Measurements from ENCODE around the gene PLA2G2A. TPM values are rescaled to one million over a fixed set of nuclear protein-coding genes. Genes with fewer than 3 reads are reported as not detected.

Gene PLA2G2A
- total and polyA plus RNA-seq, 11 donors: 2.8 to 539 (median 26.5) TPM

DNA sequence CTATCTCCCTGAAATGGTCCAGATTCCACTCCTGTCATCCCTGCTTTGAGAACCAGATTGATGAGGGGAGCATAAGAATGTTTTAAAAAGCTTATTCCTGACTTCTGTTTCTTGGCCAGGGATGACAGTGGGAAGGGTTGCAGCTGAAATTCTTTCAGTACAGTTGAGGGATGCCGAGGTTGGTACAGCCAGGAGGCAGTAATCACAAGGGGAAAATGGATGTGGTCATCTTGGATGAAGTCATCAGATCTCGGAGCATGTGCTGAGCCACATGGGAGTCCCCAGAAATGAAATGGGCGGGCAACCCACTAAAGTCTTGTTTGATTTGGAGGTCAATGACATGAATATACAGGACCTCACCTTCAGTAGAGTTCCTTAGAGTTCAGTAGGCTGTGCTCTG lies 37.3 kb downstream of the PLA2G2A start:
- TF ChIP-seq, protein P1, sequence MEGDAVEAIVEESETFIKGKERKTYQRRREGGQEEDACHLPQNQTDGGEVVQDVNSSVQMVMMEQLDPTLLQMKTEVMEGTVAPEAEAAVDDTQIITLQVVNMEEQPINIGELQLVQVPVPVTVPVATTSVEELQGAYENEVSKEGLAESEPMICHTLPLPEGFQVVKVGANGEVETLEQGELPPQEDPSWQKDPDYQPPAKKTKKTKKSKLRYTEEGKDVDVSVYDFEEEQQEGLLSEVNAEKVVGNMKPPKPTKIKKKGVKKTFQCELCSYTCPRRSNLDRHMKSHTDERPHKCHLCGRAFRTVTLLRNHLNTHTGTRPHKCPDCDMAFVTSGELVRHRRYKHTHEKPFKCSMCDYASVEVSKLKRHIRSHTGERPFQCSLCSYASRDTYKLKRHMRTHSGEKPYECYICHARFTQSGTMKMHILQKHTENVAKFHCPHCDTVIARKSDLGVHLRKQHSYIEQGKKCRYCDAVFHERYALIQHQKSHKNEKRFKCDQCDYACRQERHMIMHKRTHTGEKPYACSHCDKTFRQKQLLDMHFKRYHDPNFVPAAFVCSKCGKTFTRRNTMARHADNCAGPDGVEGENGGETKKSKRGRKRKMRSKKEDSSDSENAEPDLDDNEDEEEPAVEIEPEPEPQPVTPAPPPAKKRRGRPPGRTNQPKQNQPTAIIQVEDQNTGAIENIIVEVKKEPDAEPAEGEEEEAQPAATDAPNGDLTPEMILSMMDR (IDR thresholded peaks at IDR 0.05): no peak
- TF ChIP-seq POLR2A (IDR thresholded peaks at IDR 0.05): no peak
- no peak for ATAC-seq

DNA sequence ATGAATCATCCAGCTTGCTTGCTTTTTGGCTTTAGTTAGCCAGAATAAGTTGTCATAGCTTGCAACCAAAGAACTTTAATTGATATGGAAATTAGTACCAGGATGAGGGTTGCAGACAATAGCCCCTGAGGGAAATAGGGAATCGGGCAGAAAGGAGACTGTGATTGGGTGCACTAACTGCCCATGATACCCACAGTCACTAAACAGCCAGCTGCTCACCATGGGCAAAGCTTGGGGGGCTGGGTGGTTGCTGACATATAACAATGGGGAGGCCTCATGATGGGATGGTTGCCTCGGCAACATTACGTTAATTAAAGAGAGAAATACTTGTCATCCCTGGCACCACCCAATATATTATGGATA lies 38.2 kb downstream of the PLA2G2A start:
- intact Hi-C loops (cut with DNase I): no loop called here
- peaks cover 0 to under 1% (median 0%) of the 10 kb centered on the region in 9 donors for H3K27me3 ChIP-seq
- WGBS, 4 donors: 87 to 93% (median 92%) methylated on average over 3 of the region's 3 CpGs
- DNase-seq (no peak), ATAC-seq (no peak)
- no peak overlapping the region for H3K27ac ChIP-seq
- H3K9me3 ChIP-seq: no peaks in the 10 kb centered on the region
- no peak overlapping the region for H3K4me3 ChIP-seq
- no peaks in the 10 kb centered on the region for H3K36me3 ChIP-seq
- no peaks in the 10 kb centered on the region for H3K4me1 ChIP-seq
- TF ChIP-seq, protein P1 (IDR thresholded peaks at IDR 0.05): no peak
- no peak for TF ChIP-seq POLR2A (IDR thresholded peaks at IDR 0.05)

More for the DNA sequence above, 37.3 kb downstream of the PLA2G2A start:
- Histone ChIP-seq H3K27ac (no peak overlapping the region), H3K9me3 (no peaks in the 10 kb centered on the region), H3K4me3 (no peak overlapping the region), H3K4me1 (no peaks in the 10 kb centered on the region), H3K27me3 (peaks cover 0 to 8% (median 0%) of the 10 kb centered on the region in 9 donors), H3K36me3 (no peaks in the 10 kb centered on the region)
- intact Hi-C loops (cut with DNase I): no loop called here
- DNase-seq: no peak
- 63 to 76% (median 74%) methylated on average over 3 of the region's 3 CpGs for WGBS, 4 donors

DNA sequence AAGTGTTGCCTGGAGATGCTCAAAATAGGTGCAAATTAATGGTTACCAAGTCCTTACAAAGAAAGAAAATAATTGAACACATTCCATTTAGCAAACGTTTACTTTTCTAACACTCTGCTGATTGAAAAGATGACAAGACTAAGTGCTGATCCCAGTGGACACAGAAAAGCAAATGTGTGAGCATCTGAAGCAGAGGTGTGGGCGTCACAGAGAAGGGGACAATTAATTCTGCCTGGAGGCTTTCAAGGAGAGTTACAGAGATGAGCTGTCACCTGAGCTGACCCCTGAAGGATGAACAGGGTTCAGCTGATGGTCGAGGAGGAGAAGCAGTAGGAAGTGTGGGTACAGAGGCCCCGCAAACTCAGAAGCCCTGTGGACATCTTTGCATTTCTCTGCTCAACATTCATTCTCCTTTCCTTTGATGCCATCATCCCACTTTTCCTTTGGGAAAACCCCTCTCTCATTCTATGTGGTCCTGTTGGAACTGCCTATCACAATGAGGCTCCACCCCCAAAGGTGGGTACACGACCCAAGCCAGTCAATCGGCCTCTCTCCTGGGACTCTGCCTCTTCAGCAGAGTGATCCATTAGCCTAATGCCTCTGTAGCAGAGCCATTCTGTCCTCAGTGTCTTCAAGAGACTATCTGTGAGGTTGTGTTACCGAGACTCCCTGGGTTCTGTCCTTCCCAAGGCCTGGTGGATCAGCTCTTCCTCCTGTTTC lies 38.8 kb downstream of the PLA2G2A start:
- H3K4me1 ChIP-seq: no peaks in the 10 kb centered on the region
- intact Hi-C loops (cut with DNase I): no loop called here
- H3K27ac ChIP-seq: no peak overlapping the region
- DNase-seq (no peak), ATAC-seq (no peak)
- TF ChIP-seq, protein P1 (IDR thresholded peaks at IDR 0.05): no peak
- TF ChIP-seq POLR2A (IDR thresholded peaks at IDR 0.05): no peak
- no peak overlapping the region for H3K4me3 ChIP-seq
- WGBS, 4 donors: 69 to 80% (median 73%) methylated on average over 7 of the region's 7 CpGs
- no peaks in the 10 kb centered on the region for H3K27me3 ChIP-seq
- H3K36me3 ChIP-seq: no peaks in the 10 kb centered on the region
- no peaks in the 10 kb centered on the region for H3K9me3 ChIP-seq

DNA sequence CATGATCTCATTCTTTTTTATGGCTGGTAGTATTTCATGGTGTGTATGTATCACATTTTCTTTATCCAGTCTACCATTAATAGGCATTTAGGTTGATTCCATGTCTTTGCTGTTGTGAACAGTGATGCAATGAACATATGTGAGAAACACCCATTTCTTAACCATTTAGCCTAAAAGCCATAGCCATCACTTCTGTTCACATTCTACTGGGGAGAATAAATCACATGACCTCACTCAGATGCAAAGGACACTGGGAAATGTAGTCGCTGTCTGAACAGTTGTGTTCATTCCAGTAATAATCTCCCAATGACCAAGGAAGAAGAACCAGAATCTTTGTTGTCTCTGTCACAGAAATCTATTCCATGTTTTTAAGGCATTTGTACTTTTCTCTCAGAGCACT lies 40.9 kb downstream of the PLA2G2A start:
- no peak for DNase-seq
- 89 to 95% (median 93%) methylated on average over 1 of the region's 1 CpG for WGBS, 4 donors
- TF ChIP-seq, protein P1 (IDR thresholded peaks at IDR 0.05): no peak
- TF ChIP-seq POLR2A (IDR thresholded peaks at IDR 0.05): no peak
- Histone ChIP-seq H3K27ac (no peak overlapping the region), H3K4me3 (no peak overlapping the region), H3K4me1 (no peaks in the 10 kb centered on the region), H3K27me3 (no peaks in the 10 kb centered on the region), H3K36me3 (no peaks in the 10 kb centered on the region), H3K9me3 (no peaks in the 10 kb centered on the region)
- intact Hi-C loops (cut with DNase I): no loop called here
- ATAC-seq: no peak
